Glutamatergic neuron (in vitro differentiated cells): ENCODE measurements around the gene UBTD2. TPM values are rescaled to one million over a fixed set of nuclear protein-coding genes. Genes with fewer than 3 reads are reported as not detected.

Experiments
- DNase-seq: peaks from one replicate; pipeline ENCODE4 v3.0.0; 2022
- H3K27ac Mint-ChIP-seq: one replicate; pipeline ENCODE4 v1.8.0; 2020; ENCODE audit warnings: mild to moderate bottlenecking, mixed read lengths, inconsistent platforms; ENCODE audit not compliant: unreplicated experiment
- H3K27me3 Mint-ChIP-seq: one replicate; pipeline ENCODE4 v1.8.0; 2020; ENCODE audit warnings: mild to moderate bottlenecking, moderate library complexity, mixed read lengths, inconsistent platforms; ENCODE audit not compliant: unreplicated experiment
- H3K36me3 Mint-ChIP-seq: one replicate; pipeline ENCODE4 v1.8.0; 2020; ENCODE audit warnings: mild to moderate bottlenecking, mixed read lengths, inconsistent platforms; ENCODE audit not compliant: unreplicated experiment
- H3K4me1 Mint-ChIP-seq: one replicate; pipeline ENCODE4 v1.8.0; 2020; ENCODE audit warnings: mild to moderate bottlenecking, low read depth, mixed read lengths, inconsistent platforms; ENCODE audit not compliant: unreplicated experiment
- H3K4me3 Mint-ChIP-seq: one replicate; pipeline ENCODE4 v1.8.0; 2020; ENCODE audit warnings: mild to moderate bottlenecking, mixed read lengths, inconsistent platforms; ENCODE audit not compliant: unreplicated experiment
- H3K9me3 Mint-ChIP-seq: one replicate; pipeline ENCODE4 v1.8.0; 2020; ENCODE audit warnings: mild to moderate bottlenecking, moderate library complexity, mixed read lengths, inconsistent platforms; ENCODE audit not compliant: unreplicated experiment
- CTCF ChIP-seq: fragments of 200-600 bp; sonication (generic); IDR thresholded peaks from one replicate; pipeline ENCODE4 v1.5.0; 2021; ENCODE audit not compliant: partially characterized antibody, unreplicated experiment
- total RNA-seq: library from RNA; stranded (reverse); fragmentation: NEBNext Ultra II Directional; extraction: Animal tissue kit (Norgen Biotek cat#: 25700); gene quantifications from one replicate; pipeline ENCODE4 v1.2.1, GENCODE V29; 2021; ENCODE audit not compliant: unreplicated experiment

Gene UBTD2
- total RNA-seq, 1 donor from 2014 or later: 68.1 TPM

GRCh38 chr5:172188033-172188892 is 95.3 kb downstream of the UBTD2 start, which contains the start of gene STK10:
STK10 (minus strand) TSS chr5:172188224; CDS start chr5:172188042, 182 bp downstream.
- Mint-ChIP-seq H3K36me3 (no peaks in the 10 kb centered on the region), H3K4me3 (peak within 1 kb of the TSS; percentile 99), H3K27me3 (peaks cover 6% of the 10 kb centered on the region), H3K27ac (peak within 1 kb of the TSS; percentile 87), H3K4me1 (peaks cover 10% of the 10 kb centered on the region), H3K9me3 (peaks cover 4% of the 10 kb centered on the region)
- peak; percentile 93 for DNase-seq
- peak; percentile 72 for TF ChIP-seq CTCF

GRCh38 chr5:172187118-172188032 is 96.2 kb downstream of the UBTD2 start:
- Mint-ChIP-seq H3K27ac (peak overlapping the region; percentile 87), H3K9me3 (peaks cover 4% of the 10 kb centered on the region), H3K4me1 (peaks cover 10% of the 10 kb centered on the region), H3K27me3 (peaks cover 6% of the 10 kb centered on the region), H3K4me3 (peak overlapping the region; percentile 99), H3K36me3 (no peaks in the 10 kb centered on the region)
- peak; percentile 53 for DNase-seq
- no peak for TF ChIP-seq CTCF

GRCh38 chr5:172186114-172186695 is 97.4 kb downstream of the UBTD2 start:
- no peak for TF ChIP-seq CTCF
- H3K4me3 Mint-ChIP-seq: peak overlapping the region; percentile 99
- H3K4me1 Mint-ChIP-seq: peaks cover 10% of the 10 kb centered on the region
- H3K27me3 Mint-ChIP-seq: peaks cover 6% of the 10 kb centered on the region
- H3K27ac Mint-ChIP-seq: peak overlapping the region; percentile 48
- H3K9me3 Mint-ChIP-seq: peaks cover 4% of the 10 kb centered on the region
- H3K36me3 Mint-ChIP-seq: no peaks in the 10 kb centered on the region
- no peak for DNase-seq

- peaks cover 10% of the 10 kb centered on the region for H3K4me1 Mint-ChIP-seq
- H3K27ac Mint-ChIP-seq: peak overlapping the region; percentile 15
- H3K36me3 Mint-ChIP-seq: no peaks in the 10 kb centered on the region
- no peak for TF ChIP-seq CTCF
- H3K4me3 Mint-ChIP-seq: peak overlapping the region; percentile 99
- H3K27me3 Mint-ChIP-seq: peaks cover 6% of the 10 kb centered on the region
- H3K9me3 Mint-ChIP-seq: peaks cover 4% of the 10 kb centered on the region
- DNase-seq: no peak
Observed at GRCh38 chr5:172185096-172185461, 98.5 kb downstream of the UBTD2 start.
